GM20000 (cell line): ENCODE measurements around the gene ZNF444.
"Not testable (repeated sequence)": the region's sequence is repeated elsewhere in the genome, so short reads cannot be mapped to it uniquely, and the experiment has no call there.

Source experiments
- DNase-seq: peaks from one replicate; pipeline ENCODE4 v3.0.0; 2012; ENCODE audit warnings: low spot score
- CTCF ChIP-seq: IDR thresholded peaks from 2 replicates; pipeline ENCODE4 v1.5.1; 2012; ENCODE audit warnings: mild to moderate bottlenecking, control low read depth; ENCODE audit errors: extremely low read depth, missing control alignments

Gene ZNF444

GRCh38 chr19:56176881-56177280 lies 35.8 kb downstream of the ZNF444 start:
- TF ChIP-seq CTCF = no peak
- no peak for DNase-seq

DNA sequence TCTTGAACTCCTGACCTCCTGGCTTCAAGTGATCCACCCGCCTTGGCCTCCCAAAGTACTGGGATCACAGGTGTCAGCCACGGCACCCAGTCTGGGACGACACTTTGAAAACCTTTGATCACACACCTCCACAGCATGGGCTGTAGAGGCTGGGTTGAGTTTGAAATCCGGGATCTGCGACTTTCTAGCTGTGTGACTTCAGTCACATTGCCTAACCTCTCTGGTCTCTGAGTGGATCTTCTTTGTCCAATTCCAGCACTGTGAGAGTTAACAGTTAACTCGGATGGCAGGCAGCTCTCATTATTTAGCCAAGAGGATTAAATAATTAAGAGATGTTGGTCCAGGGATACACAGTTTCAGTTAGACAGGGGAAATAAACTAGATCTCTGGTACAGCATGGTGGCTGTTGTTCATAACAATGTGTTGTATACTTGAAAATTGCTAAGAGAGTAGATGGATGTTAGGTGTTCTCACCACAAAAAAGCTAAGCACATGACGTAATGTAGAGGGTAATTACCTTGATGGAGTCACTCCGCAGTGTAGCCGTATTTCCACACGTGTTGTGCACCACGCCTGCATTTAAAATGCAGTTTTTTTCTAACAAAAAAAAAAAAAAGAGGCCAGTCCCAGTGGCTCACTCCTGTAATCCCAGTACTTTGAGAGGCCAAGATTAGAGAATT lies 36.6 kb downstream of the ZNF444 start:
- DNase-seq = no peak
- TF ChIP-seq CTCF = no peak

- TF ChIP-seq CTCF = no peak
These were observed 48.7 kb downstream of the ZNF444 start for GRCh38 chr19:56189785-56190184.

GRCh38 chr19:56191115-56191514 lies 50.0 kb downstream of the ZNF444 start:
- DNase-seq = no peak
- TF ChIP-seq CTCF = no peak

More at GRCh38 chr19:56189785-56190184, 48.7 kb downstream of the ZNF444 start:
- DNase-seq = no peak

DNA sequence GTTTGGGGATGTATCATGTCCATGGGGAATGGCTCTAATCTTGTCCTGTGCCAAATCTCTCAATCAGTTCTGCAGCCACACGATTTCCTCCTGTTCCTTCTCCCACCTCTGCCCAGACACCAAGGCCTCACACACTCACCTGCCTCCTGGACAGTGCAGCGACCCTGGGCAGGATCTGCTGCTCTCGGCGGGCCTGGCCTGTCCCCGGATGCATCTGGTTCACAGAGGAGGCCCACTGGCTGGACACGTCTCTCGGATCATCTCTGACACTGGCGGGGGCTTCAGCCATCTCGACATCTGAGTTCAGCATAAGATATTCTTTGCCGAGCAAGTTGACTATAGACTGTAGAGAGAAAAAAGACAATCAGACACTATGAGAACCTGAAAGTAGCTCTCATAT lies 50.6 kb downstream of the ZNF444 start:
- no peak for DNase-seq
- no peak for TF ChIP-seq CTCF

GRCh38 chr19:56193981-56194640 lies 53.0 kb downstream of the ZNF444 start:
- no peak for DNase-seq
- no peak for TF ChIP-seq CTCF

GRCh38 chr19:56197646-56198045 lies 56.6 kb downstream of the ZNF444 start, which contains the start of gene ZSCAN5B:
Gene ZSCAN5B, minus strand, starts transcription at chr19:56197783. Its CDS starts 4,731 bp downstream, at chr19:56193052.
- not testable (repeated sequence) for DNase-seq
